Gastroesophageal sphincter (tissue), 4 donors: Measurements from ENCODE around the gene PFDN1. TPM values are rescaled to one million over a fixed set of nuclear protein-coding genes. Genes with fewer than 3 reads are reported as not detected.

Experiments used
- ATAC-seq: fragments of 150-250 bp; one replicate; pipeline ENCODE4 v1.9.1; 2016; ENCODE audit warnings: mild to moderate bottlenecking, moderate library complexity
- H3K27ac ChIP-seq, 4 donors: fragments of 200-600 bp; sonication (generic) in 3 of 4; 1 replicate in 3 of 4; 2 replicates in 1 of 4; pipeline ENCODE4 v1.5.1; 2016 to 2019
- H3K27me3 ChIP-seq: fragments of 200-600 bp; sonication (generic); one replicate; pipeline ENCODE4 v1.5.1; 2019
- H3K36me3 ChIP-seq, 2 donors: fragments of 200-600 bp; sonication (generic); one replicate each; pipeline ENCODE4 v1.5.1; 2019; ENCODE audit warnings: control low read depth in 1 of 2
- H3K4me1 ChIP-seq, 3 donors: fragments of 200-600 bp; sonication (generic); 1 replicate in 2 of 3; 2 replicates in 1 of 3; pipeline ENCODE4 v1.5.1; 2016 to 2019; ENCODE audit warnings: control low read depth in 2 of 3
- H3K4me3 ChIP-seq, 2 donors: fragments of 200-600 bp; sonication (generic); one replicate each; pipeline ENCODE4 v1.5.1; 2019; ENCODE audit warnings: mild to moderate bottlenecking in 1 of 2, moderate library complexity in 1 of 2
- H3K9me3 ChIP-seq, 3 donors: fragments of 200-600 bp; sonication (generic); one replicate each; pipeline ENCODE4 v1.5.1; 2017 to 2019; ENCODE audit warnings: control low read depth in 2 of 3
- EP300 ChIP-seq: sonication (generic); formaldehyde crosslinking; IDR thresholded peaks from one replicate; pipeline ENCODE4 v1.6.1; 2017; ENCODE audit warnings: antibody characterized with exemption, mild to moderate bottlenecking
- POLR2A ChIP-seq, 2 donors: fragments of 450-650 bp; IDR thresholded peaks; one replicate each; pipeline ENCODE4 v1.6.1; 2017; ENCODE audit warnings: antibody characterized with exemption in 2 of 2, mild to moderate bottlenecking in 2 of 2, moderate library complexity in 1 of 2
- POLR2AphosphoS5 ChIP-seq: sonication (generic); formaldehyde crosslinking; IDR thresholded peaks from one replicate; pipeline ENCODE4 v1.6.1; 2017; ENCODE audit warnings: antibody characterized with exemption
- WGBS, 2 donors: methylation state at CpG; one replicate each; pipeline ENCODE4 v1.1.5; 2018; ENCODE audit warnings: low coverage in 1 of 2; 5-methylcytosine and 5-hydroxymethylcytosine counted together
- total RNA-seq, 4 donors: library from RNA; depleted of rRNA; stranded (reverse); fragments of >200 nt; gene quantifications; one replicate each; pipeline ENCODE4 v1.1.0, GENCODE V29; 2016
- TF ChIP-seq, protein P1 (sequence below), 4 experiments: fragments of 200-600 bp in 2 of 4; fragments of 450-650 bp in 2 of 4; sonication (generic) in 1 of 4; IDR thresholded peaks; one replicate each; pipeline ENCODE4 v1.5.1; 2017 to 2019; ENCODE audit warnings: antibody characterized with exemption in 4 of 4, mild to moderate bottlenecking in 2 of 4, moderate library complexity in 2 of 4

Gene PFDN1
- total RNA-seq, 4 donors from 2014 or later, result 66.1 to 99.7 (median 92.8) TPM

- no peak overlapping the region for H3K27ac ChIP-seq
- ATAC-seq, result no peak
- no peaks in the 10 kb centered on the region for H3K27me3 ChIP-seq
- H3K9me3 ChIP-seq, result no peaks in the 10 kb centered on the region
- no peak overlapping the region for H3K4me3 ChIP-seq
- WGBS, 2 donors, result 83 to 100% methylated on average over 1 to 2 of the region's 5 CpGs
- no peaks in the 10 kb centered on the region for H3K36me3 ChIP-seq
- no peak for TF ChIP-seq POLR2AphosphoS5
- TF ChIP-seq POLR2A (IDR thresholded peaks at IDR 0.05), result no peak
- H3K4me1 ChIP-seq, result peaks cover 5 to 40% (median 7%) of the 10 kb centered on the region in 3 donors
Observed at GRCh38 chr5:140286424-140286823, 16.5 kb downstream of the PFDN1 start.

DNA sequence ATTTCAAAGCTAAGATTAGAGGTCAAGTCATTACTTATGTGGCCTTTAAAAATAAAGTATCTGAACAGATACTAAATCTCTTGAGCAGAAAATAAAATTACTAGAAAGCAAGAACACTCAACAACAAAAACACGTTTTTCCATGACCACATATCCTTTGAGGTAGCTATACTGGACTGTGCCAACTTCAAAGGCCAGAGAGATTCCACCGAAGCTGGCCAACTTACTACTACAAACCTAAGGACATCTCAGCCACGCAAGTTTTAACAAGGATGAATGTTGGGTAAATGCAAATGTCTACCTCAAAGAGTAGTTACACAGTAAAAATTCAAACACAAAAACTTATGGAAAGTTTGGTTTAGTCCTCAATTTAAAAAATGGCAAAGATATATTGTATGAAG is 18.9 kb downstream of the PFDN1 start:
- TF ChIP-seq, protein P1, sequence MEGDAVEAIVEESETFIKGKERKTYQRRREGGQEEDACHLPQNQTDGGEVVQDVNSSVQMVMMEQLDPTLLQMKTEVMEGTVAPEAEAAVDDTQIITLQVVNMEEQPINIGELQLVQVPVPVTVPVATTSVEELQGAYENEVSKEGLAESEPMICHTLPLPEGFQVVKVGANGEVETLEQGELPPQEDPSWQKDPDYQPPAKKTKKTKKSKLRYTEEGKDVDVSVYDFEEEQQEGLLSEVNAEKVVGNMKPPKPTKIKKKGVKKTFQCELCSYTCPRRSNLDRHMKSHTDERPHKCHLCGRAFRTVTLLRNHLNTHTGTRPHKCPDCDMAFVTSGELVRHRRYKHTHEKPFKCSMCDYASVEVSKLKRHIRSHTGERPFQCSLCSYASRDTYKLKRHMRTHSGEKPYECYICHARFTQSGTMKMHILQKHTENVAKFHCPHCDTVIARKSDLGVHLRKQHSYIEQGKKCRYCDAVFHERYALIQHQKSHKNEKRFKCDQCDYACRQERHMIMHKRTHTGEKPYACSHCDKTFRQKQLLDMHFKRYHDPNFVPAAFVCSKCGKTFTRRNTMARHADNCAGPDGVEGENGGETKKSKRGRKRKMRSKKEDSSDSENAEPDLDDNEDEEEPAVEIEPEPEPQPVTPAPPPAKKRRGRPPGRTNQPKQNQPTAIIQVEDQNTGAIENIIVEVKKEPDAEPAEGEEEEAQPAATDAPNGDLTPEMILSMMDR (IDR thresholded peaks at IDR 0.05), result no peak
- TF ChIP-seq POLR2A (IDR thresholded peaks at IDR 0.05) (no peak), EP300 (no peak), POLR2AphosphoS5 (no peak)
- no peak for ATAC-seq

DNA sequence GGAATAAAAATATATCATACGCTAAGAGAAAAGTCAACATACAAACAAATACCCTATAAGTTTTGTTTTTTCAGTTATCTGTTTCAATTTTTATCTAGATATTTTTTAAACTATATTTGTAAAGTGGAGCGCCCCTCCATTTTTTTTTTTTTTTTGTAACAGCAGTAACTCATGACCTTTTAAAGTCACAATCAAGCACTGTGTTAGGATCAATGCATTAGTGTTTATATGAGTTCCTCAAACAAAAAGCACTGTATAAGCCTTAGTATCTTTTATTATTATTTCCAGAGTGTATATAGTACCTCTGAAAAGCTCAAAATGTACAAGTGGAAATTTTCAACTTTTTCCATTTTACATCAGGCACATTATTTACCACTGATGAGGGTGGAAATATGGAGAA is 20.6 kb downstream of the PFDN1 start:
- no peak overlapping the region for H3K4me3 ChIP-seq
- no peaks in the 10 kb centered on the region for H3K27me3 ChIP-seq
- H3K27ac ChIP-seq, result no peak overlapping the region
- ATAC-seq, result no peak
- no peaks in the 10 kb centered on the region for H3K9me3 ChIP-seq
- whole genome bisulfite sequencing, 2 donors, result 85 to 90% methylated on average over 2 of the region's 2 CpGs
- peaks cover 0 to 29% (median 0%) of the 10 kb centered on the region in 3 donors for H3K4me1 ChIP-seq
- peaks cover 0 to 21% of the 10 kb centered on the region in 2 donors for H3K36me3 ChIP-seq
- TF ChIP-seq, protein P1 (IDR thresholded peaks at IDR 0.05), result no peak
- no peak for TF ChIP-seq EP300
- no peak for TF ChIP-seq POLR2A (IDR thresholded peaks at IDR 0.05)
- TF ChIP-seq POLR2AphosphoS5, result no peak

More for the DNA sequence above, 18.9 kb downstream of the PFDN1 start:
- no peak overlapping the region for H3K27ac ChIP-seq
- WGBS, 2 donors, result 91 to 92% methylated on average over 2 to 3 of the region's 3 CpGs
- peaks cover 0 to 33% (median 3%) of the 10 kb centered on the region in 3 donors for H3K4me1 ChIP-seq
- no peaks in the 10 kb centered on the region for H3K27me3 ChIP-seq
- H3K36me3 ChIP-seq, result peaks cover 0 to 13% of the 10 kb centered on the region in 2 donors
- no peak overlapping the region for H3K4me3 ChIP-seq
- no peaks in the 10 kb centered on the region for H3K9me3 ChIP-seq

DNA sequence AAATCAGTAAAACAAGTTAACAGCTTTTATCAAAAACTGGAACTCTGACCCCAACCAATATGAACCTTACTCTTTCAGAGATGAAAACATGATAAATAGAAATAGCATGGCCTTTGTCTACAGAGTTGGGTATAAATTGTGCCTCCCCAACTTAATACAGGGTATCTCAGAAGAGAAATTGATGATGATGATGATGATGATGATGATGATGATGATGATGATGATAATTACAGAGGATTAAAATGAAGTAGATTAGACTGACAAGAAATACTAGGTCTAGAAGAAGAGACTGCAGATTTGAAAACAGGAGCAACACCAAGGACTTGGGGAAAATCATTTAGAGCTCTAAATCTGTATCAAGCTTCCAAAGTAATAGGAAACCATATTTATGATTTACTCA is 27.1 kb downstream of the PFDN1 start:
- Histone ChIP-seq H3K4me3 (no peak overlapping the region), H3K9me3 (no peaks in the 10 kb centered on the region), H3K4me1 (no peaks in the 10 kb centered on the region), H3K27ac (no peak overlapping the region), H3K36me3 (peaks cover 0 to 20% of the 10 kb centered on the region in 2 donors), H3K27me3 (no peaks in the 10 kb centered on the region)
- no peak for TF ChIP-seq POLR2A (IDR thresholded peaks at IDR 0.05)
- ATAC-seq, result no peak

GRCh38 chr5:140273401-140273877 is 29.5 kb downstream of the PFDN1 start:
- Histone ChIP-seq H3K27me3 (no peaks in the 10 kb centered on the region), H3K4me3 (no peak overlapping the region), H3K36me3 (peaks cover 0 to 7% of the 10 kb centered on the region in 2 donors), H3K9me3 (no peaks in the 10 kb centered on the region), H3K27ac (peak overlapping the region in 2 of 4 donors; percentile 17 to 25), H3K4me1 (no peaks in the 10 kb centered on the region)
- 68 to 77% methylated on average over 4 to 6 of the region's 6 CpGs for WGBS, 2 donors
- TF ChIP-seq, protein P1 (IDR thresholded peaks at IDR 0.05), result no peak
- TF ChIP-seq POLR2A (IDR thresholded peaks at IDR 0.05), result no peak
- TF ChIP-seq POLR2AphosphoS5, result no peak
- no peak for TF ChIP-seq EP300
- ATAC-seq, result peak; percentile 69

DNA sequence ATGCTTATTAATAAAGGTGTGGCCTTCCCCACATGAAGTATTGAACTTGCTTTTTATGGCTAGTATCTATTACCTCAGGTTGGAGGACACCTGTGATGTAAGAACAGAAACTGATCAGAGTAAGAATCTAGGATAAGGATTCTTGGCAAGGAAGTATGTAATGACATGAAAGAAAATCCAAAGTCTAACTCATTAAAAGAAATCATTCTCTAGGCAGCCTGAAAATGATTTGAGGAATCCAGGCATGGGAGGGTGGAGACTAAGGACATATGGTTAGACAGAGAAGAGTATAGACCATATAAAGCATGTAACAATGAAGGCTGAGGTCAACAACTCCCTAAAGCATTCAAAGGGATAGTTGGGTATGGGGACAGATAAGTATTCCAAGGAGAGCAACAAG is 32.9 kb downstream of the PFDN1 start:
- ATAC-seq, result no peak
- H3K36me3 ChIP-seq, result no peaks in the 10 kb centered on the region
- H3K27me3 ChIP-seq, result no peaks in the 10 kb centered on the region
- no peak overlapping the region for H3K27ac ChIP-seq
- H3K4me3 ChIP-seq, result no peak overlapping the region
- H3K9me3 ChIP-seq, result no peaks in the 10 kb centered on the region
- TF ChIP-seq, protein P1 (IDR thresholded peaks at IDR 0.05), result no peak
- TF ChIP-seq POLR2A (IDR thresholded peaks at IDR 0.05) (no peak), EP300 (no peak), POLR2AphosphoS5 (no peak)
- H3K4me1 ChIP-seq, result peaks cover 0 to 15% (median 0%) of the 10 kb centered on the region in 3 donors
